BE2C (cell line): ENCODE data around the gene KRTAP10-1.

Experiments used
- DNase-seq: peaks from one replicate; pipeline ENCODE4 v3.0.0-alpha.2; 2020
- H3K27me3 ChIP-seq: fragments of 250-450 bp; sonication (Bioruptor Pico); 2 replicates; pipeline ENCODE4 v1.5.1; 2020; ENCODE audit warnings: mild to moderate bottlenecking
- H3K36me3 ChIP-seq: fragments of 250-450 bp; sonication (Bioruptor Pico); 2 replicates; pipeline ENCODE4 v1.5.1; 2020; ENCODE audit warnings: mild to moderate bottlenecking
- H3K4me1 ChIP-seq: fragments of 250-450 bp; sonication (Bioruptor Pico); 2 replicates; pipeline ENCODE4 v1.5.1; 2020
- H3K4me3 ChIP-seq: 2 replicates; pipeline ENCODE4 v1.5.1; 2011; ENCODE audit warnings: low read depth, low read length
- H3K9me3 ChIP-seq: fragments of 250-450 bp; sonication (Bioruptor Pico); 2 replicates; pipeline ENCODE4 v1.5.1; 2020
- CTCF ChIP-seq: IDR thresholded peaks from 2 replicates; pipeline ENCODE4 v1.5.1; 2012; ENCODE audit warnings: mild to moderate bottlenecking, low read depth, low read length

KRTAP10-1 gene

DNA sequence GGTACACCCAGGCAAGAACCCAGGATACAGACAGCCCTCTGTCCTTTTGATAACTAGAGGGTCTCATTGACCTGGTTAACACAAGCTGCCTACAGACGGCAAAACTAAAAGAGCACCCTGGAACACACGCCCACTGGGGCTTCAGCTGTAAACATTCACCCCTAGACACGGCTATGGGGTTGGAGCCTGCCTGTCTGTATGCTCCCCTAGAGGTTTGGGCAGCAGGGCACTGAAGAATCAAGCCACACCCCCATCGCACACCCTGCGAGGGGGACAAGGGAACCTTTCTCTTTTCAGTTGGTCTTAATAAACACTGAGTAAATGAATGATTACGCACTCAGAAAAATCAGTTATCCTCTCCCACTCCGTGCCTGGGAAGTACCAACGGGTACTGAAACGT is 49.2 kb downstream of the KRTAP10-1 start:
- H3K27me3 ChIP-seq, result peaks cover 49% of the 10 kb centered on the region
- H3K4me1 ChIP-seq, result no peaks in the 10 kb centered on the region
- no peaks in the 10 kb centered on the region for H3K36me3 ChIP-seq
- no peaks in the 10 kb centered on the region for H3K9me3 ChIP-seq
- TF ChIP-seq CTCF, result no peak
- H3K4me3 ChIP-seq, result no peak overlapping the region
- DNase-seq, result no peak

GRCh38 chr21:44490405-44490804 is 49.6 kb downstream of the KRTAP10-1 start:
- H3K9me3 ChIP-seq, result no peaks in the 10 kb centered on the region
- H3K4me3 ChIP-seq, result no peak overlapping the region

DNA sequence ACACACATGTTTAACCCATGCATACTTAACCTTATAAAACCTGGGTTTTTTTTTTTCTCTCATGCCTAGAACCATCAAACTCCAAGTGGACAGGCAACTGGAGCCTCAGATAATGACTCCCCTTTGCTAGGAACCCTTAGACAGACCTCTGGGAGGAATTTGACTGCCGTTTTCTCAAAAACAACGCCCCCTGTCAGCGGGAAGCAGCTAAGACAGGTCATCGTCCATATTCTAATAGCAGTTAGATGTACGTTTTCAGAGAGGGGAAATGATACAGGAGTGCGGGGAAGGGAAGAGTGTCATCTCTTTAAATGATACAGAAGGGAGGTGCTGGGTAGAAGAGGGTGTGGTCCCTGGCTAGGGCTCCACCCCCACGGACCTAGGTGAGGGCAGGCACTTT is 50.0 kb downstream of the KRTAP10-1 start:
- no peaks in the 10 kb centered on the region for H3K36me3 ChIP-seq
- H3K4me1 ChIP-seq, result no peaks in the 10 kb centered on the region
- peaks cover 40% of the 10 kb centered on the region for H3K27me3 ChIP-seq
- H3K4me3 ChIP-seq, result no peak overlapping the region
- DNase-seq, result no peak
- peak; percentile 25; the same call in 1 of the 2 replicates for TF ChIP-seq CTCF
- H3K9me3 ChIP-seq, result no peaks in the 10 kb centered on the region

More at GRCh38 chr21:44490405-44490804, 49.6 kb downstream of the KRTAP10-1 start:
- peaks cover 45% of the 10 kb centered on the region for H3K27me3 ChIP-seq
- TF ChIP-seq CTCF, result no peak
- no peaks in the 10 kb centered on the region for H3K36me3 ChIP-seq
- DNase-seq, result no peak
- H3K4me1 ChIP-seq, result no peaks in the 10 kb centered on the region
